Activated CD4-positive, alpha-beta T cell treated with anti-CD3 and anti-CD28 coated beads, Interleukin-2, Interleukin-6, amounts not matched to agents 100 ng/mL and 50 ng/mL, durations not matched to agents 16 hours and 8 hours (primary cell): Measurements from ENCODE around the gene FAM107B.

Source experiments
- DNase-seq: peaks from one replicate; pipeline ENCODE4 v3.0.0-alpha.2; 2020

Gene FAM107B

GRCh38 chr10:14477408-14477710, 297.3 kb downstream of the FAM107B start:
- DNase-seq = no peak

DNA sequence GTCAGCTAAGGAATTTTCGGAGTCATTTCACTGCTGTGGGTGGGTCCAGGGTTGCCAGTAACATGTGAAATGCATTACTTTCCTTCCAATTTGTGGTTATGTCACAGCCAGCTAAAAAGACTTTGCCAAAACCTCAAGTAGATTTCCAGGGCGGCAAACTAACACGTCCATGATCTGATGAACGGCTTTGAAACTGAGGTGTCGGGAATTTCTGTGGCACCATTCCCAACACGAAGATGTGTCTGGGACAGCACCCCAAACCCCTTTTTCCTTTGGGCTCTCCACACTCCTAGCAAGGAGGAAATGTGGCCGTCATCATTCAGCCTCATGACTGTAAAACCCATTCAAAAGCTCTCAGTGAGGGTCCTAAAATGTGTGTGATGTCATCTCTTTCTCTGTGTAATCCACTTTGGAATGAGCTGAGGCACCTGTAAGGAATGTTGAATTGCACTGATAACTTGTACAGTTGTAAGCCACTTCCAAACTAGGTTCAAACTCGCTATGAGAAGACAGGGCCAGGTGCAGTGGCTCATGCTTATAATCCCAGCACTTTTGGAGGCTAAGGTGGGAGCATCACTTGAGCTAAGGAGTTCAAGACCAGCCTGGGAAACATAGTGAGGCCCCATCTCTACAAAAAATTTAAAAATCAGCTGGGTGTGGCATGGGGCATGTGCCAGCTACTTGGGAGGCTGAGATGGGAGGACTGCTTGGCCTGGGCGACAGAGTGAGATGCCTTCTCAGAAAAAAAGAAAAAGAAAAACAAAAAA, 297.9 kb downstream of the FAM107B start:
- no peak for DNase-seq

DNA sequence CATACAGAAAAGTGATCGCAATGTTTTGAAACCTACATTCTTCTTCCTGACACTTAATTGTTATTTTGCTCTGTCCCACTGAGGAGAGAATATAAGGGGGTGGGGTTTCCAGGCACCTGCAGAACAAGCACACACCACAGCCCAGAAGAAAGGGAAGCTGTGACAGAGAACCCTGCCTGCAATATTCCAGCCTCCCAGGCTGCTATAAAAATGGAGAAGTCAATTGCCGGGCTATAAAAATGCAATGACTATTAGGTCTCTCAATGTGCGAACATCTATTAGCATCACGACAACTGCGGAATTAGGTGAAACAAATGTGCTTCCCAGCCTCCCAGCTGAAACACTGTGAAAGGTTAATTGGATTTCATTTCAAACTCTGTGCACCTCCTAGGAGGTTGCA, 298.7 kb downstream of the FAM107B start:
- no peak for DNase-seq

GRCh38 chr10:14474656-14475055, 300.0 kb downstream of the FAM107B start:
- no peak for DNase-seq

GRCh38 chr10:14470920-14471319, 303.8 kb downstream of the FAM107B start:
- no peak for DNase-seq

DNA sequence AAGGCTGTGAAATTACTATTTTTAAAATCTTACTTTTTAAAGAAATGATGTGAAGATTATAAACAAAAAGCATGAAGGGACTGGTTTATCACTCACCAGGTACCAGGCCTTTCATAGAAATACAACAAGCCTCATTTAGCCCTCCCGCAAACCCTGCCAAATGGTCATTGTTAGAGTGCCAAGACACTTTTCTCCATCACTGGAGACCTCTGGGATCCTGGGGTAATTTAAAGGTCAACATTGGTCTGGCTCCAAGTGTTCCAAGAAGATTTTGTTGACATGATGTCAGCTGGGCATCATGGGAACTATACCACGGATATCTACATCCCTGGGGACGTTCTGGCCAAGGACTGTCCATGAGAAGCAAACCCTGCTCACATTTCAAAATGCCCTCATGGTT, 306.0 kb downstream of the FAM107B start:
- DNase-seq = no peak
